Transverse colon (tissue), 4 donors: ENCODE data around the gene PEDS1. TPM values are rescaled to one million over a fixed set of nuclear protein-coding genes. Genes with fewer than 3 reads are reported as not detected.
"Not testable (repeated sequence)": the region's sequence is repeated elsewhere in the genome, so short reads cannot be mapped to it uniquely, and the experiment has no call there.

Experiments
- DNase-seq: peaks from one replicate; pipeline ENCODE4 v3.0.0-alpha.2; 2019
- H3K27ac ChIP-seq, 4 donors: fragments of 200-600 bp; sonication (generic); 2 replicates each; pipeline ENCODE4 v1.5.1; 2016 to 2018; ENCODE audit warnings: inconsistent platforms in 4 of 4
- H3K27me3 ChIP-seq: fragments of 200-600 bp; sonication (generic); 2 replicates; pipeline ENCODE4 v1.5.1; 2017; ENCODE audit warnings: inconsistent platforms
- H3K36me3 ChIP-seq, 4 donors: fragments of 200-600 bp; sonication (generic); 2 replicates each; pipeline ENCODE4 v1.5.1; 2017 to 2019; ENCODE audit warnings: inconsistent platforms in 4 of 4
- H3K4me1 ChIP-seq, 4 donors: fragments of 200-600 bp; sonication (generic); 2 replicates each; pipeline ENCODE4 v1.5.1; 2017 to 2020; ENCODE audit warnings: inconsistent platforms in 4 of 4
- H3K4me3 ChIP-seq, 4 donors: fragments of 200-600 bp; sonication (generic); 1 replicate in 1 of 4; 2 replicates in 3 of 4; pipeline versions ENCODE4 v1.5.1 to v1.6.1; 2017 to 2019; ENCODE audit warnings: inconsistent platforms in 4 of 4
- H3K9me3 ChIP-seq, 2 donors: fragments of 200-600 bp; sonication (generic); 2 replicates each; pipeline ENCODE4 v1.5.1; 2017 to 2019; ENCODE audit warnings: inconsistent platforms in 2 of 2
- EP300 ChIP-seq: sonication (generic); formaldehyde crosslinking; IDR thresholded peaks from one replicate; pipeline ENCODE4 v1.6.1; 2017; ENCODE audit warnings: antibody characterized with exemption, low read depth
- POLR2A ChIP-seq: fragments of 450-650 bp; IDR thresholded peaks from one replicate; pipeline ENCODE4 v1.6.1; 2016; ENCODE audit warnings: antibody characterized with exemption, mild to moderate bottlenecking, moderate library complexity
- POLR2AphosphoS5 ChIP-seq, 3 donors: sonication (generic); formaldehyde crosslinking; IDR thresholded peaks; one replicate each; pipeline ENCODE4 v1.6.1; 2016; ENCODE audit warnings: antibody characterized with exemption in 3 of 3
- WGBS, 2 donors: methylation state at CpG; one replicate each; pipeline ENCODE4 v1.1.5; 2018; ENCODE audit warnings: low coverage in 1 of 2; 5-methylcytosine and 5-hydroxymethylcytosine counted together
- in situ Hi-C, 4 donors: fragments of 200-750 bp; cut with MboI; loops; one replicate each; pipeline versions ENCODE4 v1.15.0 to v1.15.1; 2017; ENCODE audit warnings: low sequenced_read_pairs in 3 of 4, low pct_ligation_motif_present in 1 of 4, low pct_unique_long_range_greater_than_20kb in 1 of 4
- intact Hi-C: fragments of 100-400 bp; cut with DNase I; formaldehyde crosslinking; loops from one replicate; pipeline ENCODE4 v1.15.1; 2023; ENCODE audit warnings: low total_unique reads
- total RNA-seq, 4 donors: library from RNA; depleted of rRNA; stranded (reverse); fragments of >200 nt; gene quantifications; one replicate each; pipeline ENCODE4 v1.1.0, GENCODE V29; 2016
- TF ChIP-seq, protein P1 (sequence below), 5 experiments: fragments of 200-600 bp in 3 of 5; fragments of 450-650 bp in 2 of 5; sonication (generic) in 3 of 5; IDR thresholded peaks; 1 replicate in 2 of 5; 2 replicates in 3 of 5; pipeline ENCODE4 v1.5.1; 2016 to 2017; ENCODE audit warnings: antibody characterized with exemption in 5 of 5, inconsistent platforms in 3 of 5, mild to moderate bottlenecking in 2 of 5, moderate library complexity in 1 of 5

PEDS1 gene
- total RNA-seq, 4 donors from 2014 or later, result 9.6 to 30.9 (median 23.2) TPM

DNA sequence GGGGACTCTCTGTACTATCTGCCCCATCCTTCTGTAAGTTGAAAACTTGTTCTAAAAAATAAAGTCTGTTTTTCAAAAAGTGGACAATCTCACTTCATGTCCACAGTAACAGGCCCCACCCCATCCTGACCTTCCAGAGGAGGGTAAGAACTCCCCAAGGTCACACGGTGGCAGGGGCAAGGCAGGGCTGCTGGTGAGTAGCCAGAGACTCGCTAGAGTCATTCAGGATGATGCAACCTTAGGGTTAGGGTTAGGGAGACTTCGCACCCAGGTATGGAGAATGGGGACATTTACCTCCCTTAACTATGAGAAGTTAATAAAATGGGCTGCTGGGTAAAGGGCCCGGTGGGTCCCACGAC is 15.4 kb downstream of the PEDS1 start:
- 60 to 94% methylated on average over 1 to 5 of the region's 5 CpGs for WGBS, 2 donors
- H3K4me1 ChIP-seq, result peaks cover 0 to 29% (median 5%) of the 10 kb centered on the region in 4 donors
- no peak for DNase-seq
- no peak overlapping the region for H3K4me3 ChIP-seq
- peak overlapping the region; percentile 29 to 57 (median 44) for H3K27ac ChIP-seq
- intact Hi-C loops (no loop called here), in situ Hi-C loops (no loop called here)
- TF ChIP-seq, protein P1, sequence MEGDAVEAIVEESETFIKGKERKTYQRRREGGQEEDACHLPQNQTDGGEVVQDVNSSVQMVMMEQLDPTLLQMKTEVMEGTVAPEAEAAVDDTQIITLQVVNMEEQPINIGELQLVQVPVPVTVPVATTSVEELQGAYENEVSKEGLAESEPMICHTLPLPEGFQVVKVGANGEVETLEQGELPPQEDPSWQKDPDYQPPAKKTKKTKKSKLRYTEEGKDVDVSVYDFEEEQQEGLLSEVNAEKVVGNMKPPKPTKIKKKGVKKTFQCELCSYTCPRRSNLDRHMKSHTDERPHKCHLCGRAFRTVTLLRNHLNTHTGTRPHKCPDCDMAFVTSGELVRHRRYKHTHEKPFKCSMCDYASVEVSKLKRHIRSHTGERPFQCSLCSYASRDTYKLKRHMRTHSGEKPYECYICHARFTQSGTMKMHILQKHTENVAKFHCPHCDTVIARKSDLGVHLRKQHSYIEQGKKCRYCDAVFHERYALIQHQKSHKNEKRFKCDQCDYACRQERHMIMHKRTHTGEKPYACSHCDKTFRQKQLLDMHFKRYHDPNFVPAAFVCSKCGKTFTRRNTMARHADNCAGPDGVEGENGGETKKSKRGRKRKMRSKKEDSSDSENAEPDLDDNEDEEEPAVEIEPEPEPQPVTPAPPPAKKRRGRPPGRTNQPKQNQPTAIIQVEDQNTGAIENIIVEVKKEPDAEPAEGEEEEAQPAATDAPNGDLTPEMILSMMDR (IDR thresholded peaks at IDR 0.05), result no peak
- TF ChIP-seq EP300 (no peak), POLR2A (no peak), POLR2AphosphoS5 (IDR thresholded peaks at IDR 0.05) (no peak)
- H3K36me3 ChIP-seq, result no peaks in the 10 kb centered on the region
- H3K27me3 ChIP-seq, result no peaks in the 10 kb centered on the region
- H3K9me3 ChIP-seq, result no peaks in the 10 kb centered on the region

DNA sequence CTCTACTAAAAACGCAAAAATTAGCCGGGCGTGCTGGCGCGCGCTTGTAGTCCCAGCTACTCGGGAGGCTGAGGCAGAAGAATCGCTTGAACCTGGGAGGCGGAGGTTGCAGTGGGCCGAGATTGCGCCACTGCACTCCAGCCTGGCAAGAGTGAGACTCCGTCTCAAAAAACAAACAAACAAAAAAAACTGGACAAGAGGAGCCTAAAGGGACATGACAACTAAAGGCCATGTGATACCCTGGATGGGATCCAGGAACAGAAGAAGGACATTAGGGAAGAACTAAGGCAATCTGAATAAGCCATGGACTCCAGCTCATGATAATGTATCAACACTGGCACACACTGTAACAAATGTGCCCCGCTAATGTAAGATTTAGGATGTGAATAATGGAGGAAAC is 15.8 kb downstream of the PEDS1 start:
- H3K4me3 ChIP-seq, in situ Hi-C loops, DNase-seq, intact Hi-C loops, H3K36me3 ChIP-seq, H3K27me3 ChIP-seq, H3K9me3 ChIP-seq: not testable (repeated sequence)
- peak overlapping the region; percentile 29 to 57 (median 44) for H3K27ac ChIP-seq
- WGBS, 2 donors, result 80 to 98% methylated on average over 6 to 13 of the region's 13 CpGs
- H3K4me1 ChIP-seq, result peaks cover 0 to 27% (median 5%) of the 10 kb centered on the region in 4 donors

GRCh38 chr20:50136822-50137599 is 16.5 kb downstream of the PEDS1 start:
- no peak overlapping the region for H3K4me3 ChIP-seq
- no peak for TF ChIP-seq EP300
- TF ChIP-seq POLR2A, result no peak
- no peak for TF ChIP-seq POLR2AphosphoS5 (IDR thresholded peaks at IDR 0.05)
- TF ChIP-seq, protein P1 (IDR thresholded peaks at IDR 0.05), result no peak
- H3K4me1 ChIP-seq, result peaks cover 0 to 25% (median 5%) of the 10 kb centered on the region in 4 donors
- WGBS, 2 donors, result 93 to 97% methylated on average over 7 to 15 of the region's 15 CpGs
- in situ Hi-C loops, result no loop called here
- no peaks in the 10 kb centered on the region for H3K9me3 ChIP-seq
- H3K27ac ChIP-seq, result peak overlapping the region; percentile 19 to 57 (median 36)
- DNase-seq, result no peak
- intact Hi-C loops, result no loop called here
- no peaks in the 10 kb centered on the region for H3K36me3 ChIP-seq
- no peaks in the 10 kb centered on the region for H3K27me3 ChIP-seq

DNA sequence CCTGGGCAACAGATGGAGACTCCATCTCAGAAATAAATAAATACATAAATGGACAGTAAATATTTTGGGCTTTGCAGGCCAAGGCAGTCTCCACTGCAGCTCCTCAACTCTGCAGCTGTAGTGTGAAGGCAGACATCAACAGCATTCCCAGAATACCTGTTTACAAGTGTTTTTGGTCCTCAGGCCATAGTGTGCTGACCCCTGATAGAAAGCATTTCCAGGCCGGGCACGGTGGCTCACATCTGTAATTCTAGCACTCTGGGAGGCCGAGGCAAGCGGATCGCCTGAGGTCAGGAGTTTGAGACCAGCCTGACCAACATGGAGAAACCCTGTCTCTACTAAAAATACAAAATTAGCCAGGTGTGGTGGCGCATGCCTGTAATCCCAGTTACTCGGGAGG is 18.4 kb downstream of the PEDS1 start:
- DNase-seq, H3K27me3 ChIP-seq, intact Hi-C loops, H3K36me3 ChIP-seq, H3K27ac ChIP-seq, in situ Hi-C loops, H3K9me3 ChIP-seq, H3K4me3 ChIP-seq: not testable (repeated sequence)
- WGBS, 2 donors, result 91% methylated on average over 7 of the region's 7 CpGs; no CpG with 5 or more reads in 1 of the 2 donors
- H3K4me1 ChIP-seq, result peaks cover 0 to 28% (median 10%) of the 10 kb centered on the region in 4 donors

GRCh38 chr20:50133474-50134217 is 19.9 kb downstream of the PEDS1 start:
- H3K4me3 ChIP-seq, result no peak overlapping the region
- intact Hi-C loops, result no loop called here
- in situ Hi-C loops, result no loop called here
- DNase-seq, result no peak
- peak overlapping the region in 3 of 4 donors; percentile 22 to 80 (median 72) for H3K27ac ChIP-seq
- 77 to 80% methylated on average over 1 to 9 of the region's 9 CpGs for WGBS, 2 donors
- H3K9me3 ChIP-seq, result no peaks in the 10 kb centered on the region
- H3K36me3 ChIP-seq, result no peaks in the 10 kb centered on the region
- no peaks in the 10 kb centered on the region for H3K27me3 ChIP-seq
- TF ChIP-seq, protein P1 (IDR thresholded peaks at IDR 0.05), result peak in 4 of 5 experiments; percentile 8 to 19 (median 14)
- TF ChIP-seq POLR2AphosphoS5 (IDR thresholded peaks at IDR 0.05), result no peak
- no peak for TF ChIP-seq POLR2A
- no peak for TF ChIP-seq EP300
- H3K4me1 ChIP-seq, result peaks cover 0 to 30% (median 10%) of the 10 kb centered on the region in 4 donors
